K562 (cell line): ENCODE results near the gene ADAP2. TPM values are rescaled to one million over a fixed set of nuclear protein-coding genes. Genes with fewer than 3 reads are reported as not detected.
A peak's percentile ranks its signal among the peaks of the same experiment; 100 is the strongest.

ENCODE experiments used
- ATAC-seq: fragments of 200-7000 bp; cut with Tn5 transposase; 3 replicates; pipeline ENCODE4 v1.9.1; 2020; ENCODE audit warnings: moderate library complexity
- BruUV-seq: library from RNA; stranded (reverse); fragments of 400-500 nt; replicated peaks from 2 replicates; lab custom pipeline; 2021; lab: Mats Ljungman, UMichigan
- CTCF ChIA-PET: fragments of 300-600 bp; formaldehyde crosslinking; extraction: SDS; loops from one replicate; lab custom pipeline; 2021; ENCODE audit warnings: low intra/inter-chr PET ratio; lab: Yijun Ruan, JAX
- POLR2A ChIA-PET: fragments of 300-600, 350-650 bp; sonication (Branson Sonifier 250); formaldehyde crosslinking; extraction: SDS; loops from one replicate; lab custom pipeline; 2021; ENCODE audit warnings: antibody characterized with exemption, inconsistent platforms; lab: Yijun Ruan, JAX
- DNase-seq, 4 experiments: peaks; one replicate each; pipeline versions ENCODE4 v3.0.0 to v3.0.0-alpha.2; 2011 to 2018; ENCODE audit warnings: low spot score in 3 of 4, mixed read lengths in 3 of 4; ENCODE audit errors: extremely low read depth in 1 of 4
- FAIRE-seq: peaks from 2 replicates; lab custom pipeline; 2011; peaks lifted over from hg19 to GRCh38; lab: Jason Lieb, UNC
- H2AFZ ChIP-seq: 2 replicates; pipeline ENCODE4 v1.6.0; 2011; ENCODE audit warnings: low read depth, low read length, control low read depth, inconsistent platforms
- H3K27ac ChIP-seq: fragments of 200-600 bp; 3 replicates; pipeline ENCODE4 v1.8.0; 2011; ENCODE audit warnings: low read depth, mild to moderate bottlenecking, control low read depth, inconsistent platforms, low read length, moderate library complexity, mixed read lengths; ENCODE audit errors: extremely low read depth
- H3K27me3 ChIP-seq, 2 experiments: fragments of 300-600 bp in 1 of 2; 2 replicates in 1 of 2; 3 replicates in 1 of 2; pipeline versions ENCODE4 v1.6.0 to v1.8.0; 2011; ENCODE audit warnings: inconsistent platforms in 2 of 2, low read length in 2 of 2, mild to moderate bottlenecking in 1 of 2, mixed read lengths in 1 of 2, moderate library complexity in 1 of 2; ENCODE audit not compliant: control insufficient read depth in 2 of 2, insufficient read depth in 2 of 2
- H3K36me3 ChIP-seq: fragments of 300-600 bp; 3 replicates; pipeline ENCODE4 v1.8.0; 2011; ENCODE audit warnings: mild to moderate bottlenecking, low read length, inconsistent platforms; ENCODE audit not compliant: control insufficient read depth, insufficient read depth
- H3K4me1 ChIP-seq, 2 experiments: fragments of 200-600 bp in 1 of 2; replicated peaks in 1 of 2; 2 replicates in 1 of 2; 3 replicates in 1 of 2; pipeline versions ENCODE4 v1.5.1 to v1.8.0; 2011; ENCODE audit warnings: inconsistent platforms in 2 of 2, low read length in 2 of 2, mild to moderate bottlenecking in 1 of 2, mixed read lengths in 1 of 2, moderate library complexity in 1 of 2; ENCODE audit not compliant: control insufficient read depth in 2 of 2, insufficient read depth in 2 of 2
- H3K4me2 ChIP-seq: 2 replicates; pipeline ENCODE4 v1.6.1; 2011; ENCODE audit warnings: low read length, control low read depth, inconsistent platforms, mixed read lengths; ENCODE audit not compliant: insufficient read depth
- H3K4me3 ChIP-seq: fragments of 200-600 bp; sonication (generic), shearing (Covaris generic); 2 replicates; pipeline ENCODE4 v1.5.1; 2016; ENCODE audit warnings: control low read depth, inconsistent platforms
- H3K79me2 ChIP-seq: fragments of 200-600 bp; 3 replicates; pipeline ENCODE4 v1.8.0; 2011; ENCODE audit warnings: low read length, inconsistent platforms; ENCODE audit not compliant: control insufficient read depth, insufficient read depth
- H3K9ac ChIP-seq, 2 experiments: 2 replicates each; pipeline versions ENCODE4 v1.6.0 to v1.6.1; 2011; ENCODE audit warnings: low read depth in 2 of 2, low read length in 2 of 2, control low read depth in 1 of 2, inconsistent platforms in 1 of 2, mild to moderate bottlenecking in 1 of 2, mixed read lengths in 1 of 2; ENCODE audit not compliant: insufficient read depth in 1 of 2
- H3K9me1 ChIP-seq: one replicate; pipeline ENCODE4 v1.6.0; 2011; ENCODE audit warnings: inconsistent platforms, mild to moderate bottlenecking, low read length, moderate library complexity; ENCODE audit not compliant: control insufficient read depth, insufficient read depth
- H3K9me3 ChIP-seq: replicated peaks from 2 replicates; pipeline ENCODE4 v1.5.1; 2011; ENCODE audit warnings: low read depth, low read length, inconsistent platforms; ENCODE audit not compliant: control insufficient read depth, insufficient read depth
- H4K20me1 ChIP-seq: replicated peaks from 2 replicates; pipeline ENCODE4 v1.6.1; 2011; ENCODE audit warnings: low read length, inconsistent platforms, mixed read lengths; ENCODE audit not compliant: control insufficient read depth, insufficient read depth
- HMG20A ChIP-seq: fragments of 450-650 bp; formaldehyde crosslinking; conservative IDR thresholded peaks from 2 replicates; pipeline ENCODE4 v1.4.0; 2020; ENCODE audit warnings: mild to moderate bottlenecking, mixed read lengths
- MEIS2 ChIP-seq: fragments of 450-650 bp; IDR thresholded peaks from 2 replicates; pipeline ENCODE4 v1.6.1; 2014; ENCODE audit warnings: mild to moderate bottlenecking; ENCODE audit not compliant: partially characterized antibody
- RBM39 ChIP-seq: fragments of 200-400 bp; formaldehyde crosslinking; optimal IDR thresholded peaks from 2 replicates; pipeline ENCODE3; 2018; ENCODE audit warnings: low read depth, low read length
- SNIP1 ChIP-seq: fragments of 450-650 bp; IDR thresholded peaks from 2 replicates; pipeline ENCODE4 v1.7.1; 2017; ENCODE audit warnings: low read depth, mild to moderate bottlenecking
- ZNF324 ChIP-seq: fragments of 250-450 bp; sonication (Bioruptor Pico); IDR thresholded peaks from 2 replicates; pipeline ENCODE4 v1.4.0; 2020; ENCODE audit warnings: mild to moderate bottlenecking
- ZNF79 ChIP-seq: fragments of 250-450 bp; sonication (Bioruptor Pico); IDR thresholded peaks from 2 replicates; pipeline ENCODE4 v1.4.0; 2020; ENCODE audit warnings: low read depth, mild to moderate bottlenecking, moderate library complexity
- WGBS: fragments of 100-300 bp; shearing (Covaris generic); methylation state at CpG from one replicate; pipeline ENCODE4 v1.1.6; 2016; ENCODE audit warnings: low coverage, mixed read lengths; ENCODE audit not compliant: insufficient coverage; ENCODE audit errors: missing lambda C conversion rate; 5-methylcytosine and 5-hydroxymethylcytosine counted together
- in situ Hi-C: fragments of 300-500 bp; cut with MboI; formaldehyde crosslinking; loops from 4 replicates; pipeline ENCODE4 v1.15.0; 2018; ENCODE audit warnings: inconsistent platforms, mixed read lengths
- intact Hi-C: fragments of 100-400 bp; cut with micrococcal nuclease; formaldehyde crosslinking; loops from 2 replicates; pipeline ENCODE4 v1.14.2; 2022
- polyA plus RNA-seq, 8 experiments: library from polyadenylated mRNA; depleted of rRNA in 4 of 8; stranded (reverse) in 5 of 8; unstranded in 3 of 8; fragments of >200 nt; fragmentation: Nextera tagmentation in 2 of 8; fragmentation: Illumina TruSeq in 1 of 8; extraction: Ambion mirVana in 2 of 8; extraction: Trizol in 1 of 8; gene quantifications; 2 replicates each; pipeline versions ENCODE4 v1.2.1 to v1.2.3, GENCODE V29; 2011 to 2014; ENCODE audit warnings: inconsistent platforms in 1 of 8, missing spikeins in 1 of 8
- total RNA-seq, 7 experiments: library from RNA; depleted of rRNA in 6 of 7; stranded (reverse); fragments of >200 nt in 6 of 7; fragmentation: Illumina TruSeq in 2 of 7; extraction: Trizol in 2 of 7; gene quantifications; 2 replicates each; pipeline versions ENCODE4 v1.2.1 to v1.2.3, GENCODE V29; 2011 to 2021; ENCODE audit warnings: low replicate concordance in 1 of 7
- TF ChIP-seq, protein P1 (sequence below), 2 experiments: IDR thresholded peaks; 2 replicates each; pipeline ENCODE4 v1.6.1; 2012; ENCODE audit warnings: improper control_type of control experiment in 2 of 2, low read depth in 2 of 2, low read length in 2 of 2, borderline replicate concordance in 1 of 2
- TF ChIP-seq, protein P2 (sequence below), 2 experiments: IDR thresholded peaks in 1 of 2; conservative IDR thresholded peaks in 1 of 2; 2 replicates each; pipeline ENCODE4 v1.6.1; 2016; ENCODE audit warnings: low read depth in 2 of 2, mild to moderate bottlenecking in 1 of 2, missing compliant biosample characterization in 1 of 2, missing genetic modification characterization in 1 of 2, moderate library complexity in 1 of 2
- TF ChIP-seq, protein P3 (sequence below): sonication (generic); formaldehyde crosslinking; IDR thresholded peaks from 2 replicates; pipeline ENCODE4 v1.9.0; 2022; ENCODE audit warnings: mild to moderate bottlenecking, missing genetic modification reagents
- TF ChIP-seq, protein P4 (sequence below): fragments of 450-650 bp; IDR thresholded peaks from 2 replicates; pipeline ENCODE4 v1.6.1; 2016; ENCODE audit warnings: mild to moderate bottlenecking
- TF ChIP-seq, protein P5 (sequence below): sonication (generic); formaldehyde crosslinking; IDR thresholded peaks from 2 replicates; pipeline ENCODE4 v1.8.0; 2022; ENCODE audit warnings: missing genetic modification reagents, mild to moderate bottlenecking, borderline replicate concordance

The ADAP2 gene
- total and polyA plus RNA-seq, 9 of the 15 experiments (the other 6 are each of a cell fraction or from before 2014, with no cell fraction given), result 0.06 to 0.73 (median 0.23) TPM; not detected in 5

DNA sequence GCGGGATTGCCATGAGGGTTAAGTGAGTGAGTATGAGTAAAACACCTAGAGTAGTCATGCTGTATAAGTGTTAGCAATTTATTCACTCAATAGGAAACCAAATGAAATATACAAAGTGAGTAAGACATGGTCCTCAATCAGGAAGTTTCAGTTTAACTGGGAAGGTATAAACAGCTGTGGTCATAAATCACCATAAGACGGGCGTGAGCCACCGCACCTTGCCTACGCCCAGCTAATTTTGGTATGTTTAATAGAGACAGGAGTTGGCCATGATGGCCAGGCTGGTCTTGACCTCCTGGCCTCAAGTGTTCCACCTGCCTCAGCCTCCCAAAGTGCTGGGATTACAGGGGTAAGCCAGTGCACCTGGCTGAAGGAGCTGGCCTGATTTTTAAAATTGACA lies 76.1 kb downstream of the ADAP2 start:
- CTCF ChIA-PET, result no interaction called here
- Histone ChIP-seq H3K4me1 (no peaks in the 10 kb centered on the region), H4K20me1 (no peaks in the 10 kb centered on the region), H3K79me2 (no peaks in the 10 kb centered on the region), H3K9me1 (no peaks in the 10 kb centered on the region), H3K4me2 (no peak overlapping the region), H3K27me3 (peaks cover 8 to 21% of the 10 kb centered on the region in 2 experiments; a peak in 3 of 5 replicates), H3K27ac (no peak overlapping the region), H3K9me3 (no peaks in the 10 kb centered on the region), H3K4me3 (no peak overlapping the region), H3K36me3 (no peaks in the 10 kb centered on the region), H2AFZ (no peak overlapping the region), H3K9ac (no peak overlapping the region)
- in situ Hi-C loops (no loop called here), intact Hi-C loops (no loop called here)
- BruUV-seq, result no TSS peak
- POLR2A ChIA-PET, result interaction anchor here (1.0 to 1.5 kb wide), 2 partner anchors 8 to 11 kb away, joined by 3 read pairs; no protein-coding TSS in a partner anchor
- WGBS, result 1% methylated on average over 5 of the region's 5 CpGs
- DNase-seq, result no peak
- FAIRE-seq, result no peak
- ATAC-seq, result no peak
- TF ChIP-seq, protein P1, sequence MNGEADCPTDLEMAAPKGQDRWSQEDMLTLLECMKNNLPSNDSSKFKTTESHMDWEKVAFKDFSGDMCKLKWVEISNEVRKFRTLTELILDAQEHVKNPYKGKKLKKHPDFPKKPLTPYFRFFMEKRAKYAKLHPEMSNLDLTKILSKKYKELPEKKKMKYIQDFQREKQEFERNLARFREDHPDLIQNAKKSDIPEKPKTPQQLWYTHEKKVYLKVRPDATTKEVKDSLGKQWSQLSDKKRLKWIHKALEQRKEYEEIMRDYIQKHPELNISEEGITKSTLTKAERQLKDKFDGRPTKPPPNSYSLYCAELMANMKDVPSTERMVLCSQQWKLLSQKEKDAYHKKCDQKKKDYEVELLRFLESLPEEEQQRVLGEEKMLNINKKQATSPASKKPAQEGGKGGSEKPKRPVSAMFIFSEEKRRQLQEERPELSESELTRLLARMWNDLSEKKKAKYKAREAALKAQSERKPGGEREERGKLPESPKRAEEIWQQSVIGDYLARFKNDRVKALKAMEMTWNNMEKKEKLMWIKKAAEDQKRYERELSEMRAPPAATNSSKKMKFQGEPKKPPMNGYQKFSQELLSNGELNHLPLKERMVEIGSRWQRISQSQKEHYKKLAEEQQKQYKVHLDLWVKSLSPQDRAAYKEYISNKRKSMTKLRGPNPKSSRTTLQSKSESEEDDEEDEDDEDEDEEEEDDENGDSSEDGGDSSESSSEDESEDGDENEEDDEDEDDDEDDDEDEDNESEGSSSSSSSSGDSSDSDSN (IDR thresholded peaks at IDR 0.05; ENCODE audit: borderline replicate concordance in 1 of 2, low read depth in 2 of 2, low read length in 2 of 2), result no peak
- TF ChIP-seq SNIP1 (no peak), ZNF79 (CRISPR knock-in tag) (no peak), HMG20A (CRISPR knock-in tag) (no peak), MEIS2 (peak; percentile 60), RBM39 (no peak), ZNF324 (CRISPR knock-in tag) (no peak)
- TF ChIP-seq, protein P2, sequence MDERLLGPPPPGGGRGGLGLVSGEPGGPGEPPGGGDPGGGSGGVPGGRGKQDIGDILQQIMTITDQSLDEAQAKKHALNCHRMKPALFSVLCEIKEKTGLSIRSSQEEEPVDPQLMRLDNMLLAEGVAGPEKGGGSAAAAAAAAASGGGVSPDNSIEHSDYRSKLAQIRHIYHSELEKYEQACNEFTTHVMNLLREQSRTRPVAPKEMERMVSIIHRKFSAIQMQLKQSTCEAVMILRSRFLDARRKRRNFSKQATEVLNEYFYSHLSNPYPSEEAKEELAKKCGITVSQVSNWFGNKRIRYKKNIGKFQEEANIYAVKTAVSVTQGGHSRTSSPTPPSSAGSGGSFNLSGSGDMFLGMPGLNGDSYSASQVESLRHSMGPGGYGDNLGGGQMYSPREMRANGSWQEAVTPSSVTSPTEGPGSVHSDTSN (CRISPR knock-in tag; IDR thresholded peaks at IDR 0.05; ENCODE audit: low read depth), result no peak
- TF ChIP-seq, protein P2 (tag; conservative IDR thresholded peaks at IDR 0.05; ENCODE audit: low read depth), result 0 out of 2 replicates have a peak, but pooled peaks have one; percentile 28
- TF ChIP-seq, protein P3, sequence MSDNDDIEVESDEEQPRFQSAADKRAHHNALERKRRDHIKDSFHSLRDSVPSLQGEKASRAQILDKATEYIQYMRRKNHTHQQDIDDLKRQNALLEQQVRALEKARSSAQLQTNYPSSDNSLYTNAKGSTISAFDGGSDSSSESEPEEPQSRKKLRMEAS, result no peak
- TF ChIP-seq, protein P4, sequence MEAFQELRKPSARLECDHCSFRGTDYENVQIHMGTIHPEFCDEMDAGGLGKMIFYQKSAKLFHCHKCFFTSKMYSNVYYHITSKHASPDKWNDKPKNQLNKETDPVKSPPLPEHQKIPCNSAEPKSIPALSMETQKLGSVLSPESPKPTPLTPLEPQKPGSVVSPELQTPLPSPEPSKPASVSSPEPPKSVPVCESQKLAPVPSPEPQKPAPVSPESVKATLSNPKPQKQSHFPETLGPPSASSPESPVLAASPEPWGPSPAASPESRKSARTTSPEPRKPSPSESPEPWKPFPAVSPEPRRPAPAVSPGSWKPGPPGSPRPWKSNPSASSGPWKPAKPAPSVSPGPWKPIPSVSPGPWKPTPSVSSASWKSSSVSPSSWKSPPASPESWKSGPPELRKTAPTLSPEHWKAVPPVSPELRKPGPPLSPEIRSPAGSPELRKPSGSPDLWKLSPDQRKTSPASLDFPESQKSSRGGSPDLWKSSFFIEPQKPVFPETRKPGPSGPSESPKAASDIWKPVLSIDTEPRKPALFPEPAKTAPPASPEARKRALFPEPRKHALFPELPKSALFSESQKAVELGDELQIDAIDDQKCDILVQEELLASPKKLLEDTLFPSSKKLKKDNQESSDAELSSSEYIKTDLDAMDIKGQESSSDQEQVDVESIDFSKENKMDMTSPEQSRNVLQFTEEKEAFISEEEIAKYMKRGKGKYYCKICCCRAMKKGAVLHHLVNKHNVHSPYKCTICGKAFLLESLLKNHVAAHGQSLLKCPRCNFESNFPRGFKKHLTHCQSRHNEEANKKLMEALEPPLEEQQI, result no peak
- TF ChIP-seq, protein P5, sequence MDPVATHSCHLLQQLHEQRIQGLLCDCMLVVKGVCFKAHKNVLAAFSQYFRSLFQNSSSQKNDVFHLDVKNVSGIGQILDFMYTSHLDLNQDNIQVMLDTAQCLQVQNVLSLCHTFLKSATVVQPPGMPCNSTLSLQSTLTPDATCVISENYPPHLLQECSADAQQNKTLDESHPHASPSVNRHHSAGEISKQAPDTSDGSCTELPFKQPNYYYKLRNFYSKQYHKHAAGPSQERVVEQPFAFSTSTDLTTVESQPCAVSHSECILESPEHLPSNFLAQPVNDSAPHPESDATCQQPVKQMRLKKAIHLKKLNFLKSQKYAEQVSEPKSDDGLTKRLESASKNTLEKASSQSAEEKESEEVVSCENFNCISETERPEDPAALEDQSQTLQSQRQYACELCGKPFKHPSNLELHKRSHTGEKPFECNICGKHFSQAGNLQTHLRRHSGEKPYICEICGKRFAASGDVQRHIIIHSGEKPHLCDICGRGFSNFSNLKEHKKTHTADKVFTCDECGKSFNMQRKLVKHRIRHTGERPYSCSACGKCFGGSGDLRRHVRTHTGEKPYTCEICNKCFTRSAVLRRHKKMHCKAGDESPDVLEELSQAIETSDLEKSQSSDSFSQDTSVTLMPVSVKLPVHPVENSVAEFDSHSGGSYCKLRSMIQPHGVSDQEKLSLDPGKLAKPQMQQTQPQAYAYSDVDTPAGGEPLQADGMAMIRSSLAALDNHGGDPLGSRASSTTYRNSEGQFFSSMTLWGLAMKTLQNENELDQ (CRISPR knock-in tag), result no peak
